Measurements from ENCODE around the gene PCGF2. TPM values are rescaled to one million over a fixed set of nuclear protein-coding genes. Genes with fewer than 3 reads are reported as not detected.

PCGF2 gene
- total RNA-seq, 1 donor from 2014 or later = 20.7 TPM

- Histone ChIP-seq H3K27me3 (ENCODE audit: low read depth) (no peaks in the 10 kb centered on the region), H3K9me3 (replicated peaks) (no peaks in the 10 kb centered on the region), H3K4me1 (peaks cover 63% of the 10 kb centered on the region), H3K36me3 (peaks cover 48% of the 10 kb centered on the region), H3K27ac (replicated peaks) (no peak overlapping the region), H3K4me3 (no peak overlapping the region)
- DNase-seq = no peak
- TF ChIP-seq, protein P1, sequence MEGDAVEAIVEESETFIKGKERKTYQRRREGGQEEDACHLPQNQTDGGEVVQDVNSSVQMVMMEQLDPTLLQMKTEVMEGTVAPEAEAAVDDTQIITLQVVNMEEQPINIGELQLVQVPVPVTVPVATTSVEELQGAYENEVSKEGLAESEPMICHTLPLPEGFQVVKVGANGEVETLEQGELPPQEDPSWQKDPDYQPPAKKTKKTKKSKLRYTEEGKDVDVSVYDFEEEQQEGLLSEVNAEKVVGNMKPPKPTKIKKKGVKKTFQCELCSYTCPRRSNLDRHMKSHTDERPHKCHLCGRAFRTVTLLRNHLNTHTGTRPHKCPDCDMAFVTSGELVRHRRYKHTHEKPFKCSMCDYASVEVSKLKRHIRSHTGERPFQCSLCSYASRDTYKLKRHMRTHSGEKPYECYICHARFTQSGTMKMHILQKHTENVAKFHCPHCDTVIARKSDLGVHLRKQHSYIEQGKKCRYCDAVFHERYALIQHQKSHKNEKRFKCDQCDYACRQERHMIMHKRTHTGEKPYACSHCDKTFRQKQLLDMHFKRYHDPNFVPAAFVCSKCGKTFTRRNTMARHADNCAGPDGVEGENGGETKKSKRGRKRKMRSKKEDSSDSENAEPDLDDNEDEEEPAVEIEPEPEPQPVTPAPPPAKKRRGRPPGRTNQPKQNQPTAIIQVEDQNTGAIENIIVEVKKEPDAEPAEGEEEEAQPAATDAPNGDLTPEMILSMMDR (IDR thresholded peaks at IDR 0.05; ENCODE audit: borderline replicate concordance) = no peak
- intact Hi-C loops (cut with micrococcal nuclease) = loop anchor here (5.0 kb wide), 1 partner anchor 62 kb away; no protein-coding TSS in a partner anchor
Observed at GRCh38 chr17:38739305-38739704, 8.8 kb downstream of the PCGF2 start.

DNA sequence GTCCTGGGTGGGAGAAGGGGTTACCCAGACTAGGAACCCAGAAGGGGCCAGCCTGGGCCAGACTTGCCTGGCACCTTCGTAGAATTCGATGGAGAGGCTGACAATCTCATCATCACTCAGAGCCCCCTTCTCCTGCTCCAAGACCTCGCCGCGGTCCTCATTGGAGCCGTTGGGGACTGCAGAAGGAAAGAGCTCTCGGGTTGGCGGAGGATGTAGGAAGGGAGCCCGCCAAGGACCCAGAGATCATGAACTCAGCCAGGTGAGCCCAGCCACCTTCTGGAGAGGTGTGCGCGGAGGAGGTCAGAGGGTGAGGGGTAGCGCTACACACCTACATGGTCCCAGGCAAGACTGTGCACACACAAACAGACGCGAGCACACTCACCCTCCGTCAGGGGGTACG lies 9.4 kb downstream of the PCGF2 start:
- intact Hi-C loops (cut with micrococcal nuclease) = loop anchor here (5.0 kb wide), 1 partner anchor 61 kb away; no protein-coding TSS in a partner anchor
- Histone ChIP-seq H3K36me3 (peaks cover 53% of the 10 kb centered on the region), H3K4me1 (peaks cover 63% of the 10 kb centered on the region), H3K27ac (replicated peaks) (no peak overlapping the region), H3K4me3 (no peak overlapping the region), H3K27me3 (ENCODE audit: low read depth) (no peaks in the 10 kb centered on the region), H3K9me3 (replicated peaks) (no peaks in the 10 kb centered on the region)
- TF ChIP-seq, protein P1 (IDR thresholded peaks at IDR 0.05; ENCODE audit: borderline replicate concordance) = no peak
- DNase-seq = no peak

DNA sequence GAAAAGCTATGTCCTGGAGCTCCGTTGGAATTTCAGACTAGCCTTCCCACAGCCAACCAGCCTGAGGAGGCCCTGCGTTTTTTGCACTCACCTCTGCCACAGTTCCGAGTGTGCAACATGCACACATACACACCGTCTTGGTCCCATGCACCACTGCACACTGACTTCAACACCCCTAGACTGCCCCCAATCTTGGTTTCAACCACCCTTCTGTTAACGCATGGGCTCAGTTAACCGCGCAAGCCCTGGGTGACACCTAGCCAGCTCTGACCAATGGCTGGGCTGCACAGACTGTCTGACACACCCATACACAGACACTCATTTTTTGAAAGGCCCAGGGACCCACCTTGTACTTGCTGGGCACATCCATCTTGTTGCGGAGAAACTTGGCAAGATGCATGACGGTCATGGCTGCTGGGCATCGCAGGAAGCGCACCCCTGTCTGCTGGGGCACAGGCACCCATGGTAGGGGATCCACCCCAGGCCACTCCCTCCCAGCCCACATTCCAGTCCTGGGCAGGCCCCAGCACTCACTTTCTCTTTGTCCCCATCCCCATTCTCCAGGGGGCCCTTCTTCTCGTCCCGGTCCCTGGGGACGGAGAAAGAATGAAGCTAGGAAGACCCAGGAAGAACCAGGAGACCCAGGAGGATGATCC lies 10.0 kb downstream of the PCGF2 start:
- DNase-seq = no peak
- TF ChIP-seq, protein P1 (IDR thresholded peaks at IDR 0.05; ENCODE audit: borderline replicate concordance) = no peak
- no peak overlapping the region for H3K4me3 ChIP-seq
- H3K36me3 ChIP-seq = peaks cover 58% of the 10 kb centered on the region
- H3K27ac ChIP-seq (replicated peaks) = no peak overlapping the region
- H3K9me3 ChIP-seq (replicated peaks) = no peaks in the 10 kb centered on the region
- peaks cover 63% of the 10 kb centered on the region for H3K4me1 ChIP-seq
- intact Hi-C loops (cut with micrococcal nuclease) = loop anchor here (5.0 kb wide), 1 partner anchor 61 kb away; no protein-coding TSS in a partner anchor
- no peaks in the 10 kb centered on the region for H3K27me3 ChIP-seq (ENCODE audit: low read depth)

DNA sequence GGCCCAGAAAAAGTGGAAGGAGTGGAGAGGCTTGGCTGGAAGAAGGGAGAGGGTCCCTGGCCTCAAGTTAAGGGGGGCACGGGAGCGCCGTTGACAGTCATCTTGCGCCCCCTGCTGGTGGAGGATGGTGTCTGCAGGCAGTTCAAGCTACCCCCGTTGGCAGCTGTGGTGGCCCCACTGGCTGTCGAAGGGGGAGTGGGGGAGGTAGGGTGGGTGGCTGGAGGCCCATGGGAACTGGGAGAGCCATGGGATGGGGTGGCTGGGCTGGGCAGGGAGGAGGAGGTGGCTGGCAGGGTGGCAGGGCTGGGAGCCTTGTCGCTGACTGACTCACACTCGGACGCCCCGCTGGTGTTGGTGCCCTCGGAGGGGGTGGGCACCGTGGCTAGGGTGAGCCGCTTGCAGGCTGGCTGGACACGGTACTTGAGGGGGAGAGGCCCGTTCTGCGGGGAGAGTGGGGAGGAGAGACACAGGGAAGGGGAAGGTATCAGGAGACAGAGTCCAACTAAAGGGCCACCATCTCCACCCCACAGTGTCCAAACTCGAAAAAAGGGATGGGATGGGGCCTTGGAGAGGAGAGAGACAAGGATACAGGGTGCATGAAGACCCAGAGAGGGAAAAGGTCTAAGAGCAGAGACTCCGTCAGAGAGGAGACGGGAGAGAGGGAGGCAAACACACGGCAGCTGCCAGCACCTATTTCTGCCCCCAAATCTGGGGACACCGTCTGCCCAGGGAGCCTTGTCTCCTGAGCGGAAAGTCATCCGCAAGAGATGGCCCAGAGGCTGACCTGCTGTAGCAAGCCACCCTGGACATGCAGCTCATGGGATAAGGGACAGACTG lies 12.8 kb downstream of the PCGF2 start:
- Histone ChIP-seq H3K27me3 (ENCODE audit: low read depth) (no peaks in the 10 kb centered on the region), H3K36me3 (peaks cover 73% of the 10 kb centered on the region), H3K27ac (replicated peaks) (peak overlapping the region; percentile 97), H3K9me3 (replicated peaks) (no peaks in the 10 kb centered on the region), H3K4me3 (no peak overlapping the region), H3K4me1 (peaks cover 63% of the 10 kb centered on the region)
- peak; percentile 68 for DNase-seq
- TF ChIP-seq, protein P1 (IDR thresholded peaks at IDR 0.05; ENCODE audit: borderline replicate concordance) = peak; percentile 89
- intact Hi-C loops (cut with micrococcal nuclease) = loop anchor here (5.0 kb wide), 1 partner anchor 58 kb away; no protein-coding TSS in a partner anchor

- peaks cover 67% of the 10 kb centered on the region for H3K4me1 ChIP-seq
- peaks cover 65% of the 10 kb centered on the region for H3K36me3 ChIP-seq
- TF ChIP-seq, protein P1 (IDR thresholded peaks at IDR 0.05; ENCODE audit: borderline replicate concordance) = no peak
- DNase-seq = no peak
- H3K27me3 ChIP-seq (ENCODE audit: low read depth) = no peaks in the 10 kb centered on the region
- H3K4me3 ChIP-seq = no peak overlapping the region
- intact Hi-C loops (cut with micrococcal nuclease) = no loop called here
- peak overlapping the region; percentile 97 for H3K27ac ChIP-seq (replicated peaks)
- no peaks in the 10 kb centered on the region for H3K9me3 ChIP-seq (replicated peaks)
Observed at GRCh38 chr17:38733982-38734973, 13.9 kb downstream of the PCGF2 start.

Measured in left ventricle myocardium inferior (tissue), 1 donor.